ENCODE results near the gene SF3A2.

GRCh38 chr19:2190848-2191455, 45.7 kb upstream of the SF3A2 start:
- TF ChIP-seq CTCF (IDR thresholded peaks at IDR 0.05; ENCODE audit: insufficient read depth, low read length, poor library complexity, severe bottlenecking) (no peak), EZH2phosphoT487 (conservative IDR thresholded peaks at IDR 0.05; ENCODE audit: low read length) (no peak)

Data from SU-DHL-6 (cell line).